DMS53 (cell line): ENCODE measurements around the gene KRTAP12-4.
"Not testable (repeated sequence)": the region's sequence is repeated elsewhere in the genome, so short reads cannot be mapped to it uniquely, and the experiment has no call there.

Source experiments
- DNase-seq: peaks from one replicate; lab custom pipeline; 2025; lab: John Stamatoyannopoulos, UW

Gene KRTAP12-4

DNA sequence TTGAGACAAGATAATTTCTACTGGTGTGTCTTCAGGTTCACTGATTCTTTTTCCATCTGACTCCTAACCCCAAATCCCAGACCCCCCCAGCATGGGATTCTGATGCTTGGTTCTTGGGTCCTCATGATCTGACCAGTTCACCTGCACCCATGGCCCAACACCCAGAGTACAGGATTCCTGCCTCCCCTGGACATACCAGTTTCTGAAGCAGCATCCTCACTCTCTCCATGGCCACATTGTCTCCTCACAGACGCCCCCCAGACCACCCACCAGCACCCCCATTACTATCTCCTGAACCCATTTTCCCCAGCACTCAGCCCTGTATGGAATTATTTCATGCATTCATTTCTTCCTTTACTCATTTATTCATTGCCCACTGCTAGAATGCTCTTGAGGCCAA lies 2.4 kb upstream of the KRTAP12-4 start:
- DNase-seq, result no peak

DNA sequence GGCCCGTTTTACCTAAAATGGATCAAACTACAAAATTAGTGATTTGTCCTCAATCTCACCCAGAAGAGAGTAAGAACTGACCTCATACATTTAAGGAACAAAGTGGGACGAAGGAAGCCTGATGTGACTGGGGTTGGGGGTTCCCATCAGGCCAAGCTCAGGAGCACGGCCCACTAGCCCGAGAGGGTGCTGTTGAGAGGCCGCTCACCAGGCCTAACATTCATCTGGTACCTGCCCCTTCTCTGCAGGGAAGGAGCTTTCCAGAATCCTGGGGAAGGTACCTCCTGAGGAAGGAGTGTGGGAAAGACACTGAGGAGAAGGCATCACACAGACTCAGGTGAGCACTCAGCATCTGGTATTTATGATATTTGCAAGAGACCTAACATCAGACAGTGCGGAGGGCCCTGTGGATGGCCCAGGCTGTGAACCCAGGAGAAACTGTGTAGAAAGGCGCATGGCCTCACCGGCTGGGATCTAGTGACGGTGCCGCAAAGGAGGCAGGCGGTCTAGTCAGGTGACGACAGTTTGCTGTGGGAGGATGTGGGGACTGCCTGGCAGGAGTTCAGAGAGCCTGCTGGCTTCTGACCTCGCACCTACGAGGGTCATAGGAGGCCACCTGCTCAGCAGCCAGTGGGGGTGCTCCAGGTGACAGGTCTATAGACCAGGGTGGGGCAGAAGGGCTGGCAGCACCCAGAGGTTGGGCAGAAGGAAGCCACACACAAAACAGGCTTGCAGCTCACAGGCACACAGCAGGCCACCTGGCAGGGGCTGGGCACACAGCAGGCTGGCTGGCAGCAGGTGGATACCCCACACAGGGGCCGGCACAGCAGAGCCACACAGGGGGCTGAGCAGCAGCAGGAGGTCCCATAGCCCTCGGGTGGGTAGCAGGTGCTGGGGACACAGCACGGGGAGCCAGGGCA lies 543 bp downstream of the KRTAP12-4 start:
- no peak for DNase-seq

DNA sequence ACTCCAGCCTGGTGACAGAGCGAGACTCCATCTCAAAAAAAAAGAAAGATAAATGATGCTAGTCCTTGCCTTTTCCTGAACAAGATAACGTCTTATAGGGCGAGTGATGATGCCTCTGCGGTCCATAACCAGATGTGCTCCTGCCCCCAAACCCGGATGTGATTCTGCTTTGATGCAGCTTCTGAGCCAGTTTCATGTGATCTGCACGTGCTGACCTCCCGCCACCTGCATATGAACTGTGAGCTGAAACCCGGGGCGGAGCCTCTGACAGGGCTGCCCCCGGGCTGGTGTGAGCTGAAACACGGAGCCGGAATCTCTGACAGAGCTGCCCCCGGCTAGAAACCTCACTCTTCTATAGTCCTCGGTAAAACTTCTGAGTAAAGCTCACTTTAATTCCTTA lies 1.3 kb downstream of the KRTAP12-4 start:
- no peak for DNase-seq

DNA sequence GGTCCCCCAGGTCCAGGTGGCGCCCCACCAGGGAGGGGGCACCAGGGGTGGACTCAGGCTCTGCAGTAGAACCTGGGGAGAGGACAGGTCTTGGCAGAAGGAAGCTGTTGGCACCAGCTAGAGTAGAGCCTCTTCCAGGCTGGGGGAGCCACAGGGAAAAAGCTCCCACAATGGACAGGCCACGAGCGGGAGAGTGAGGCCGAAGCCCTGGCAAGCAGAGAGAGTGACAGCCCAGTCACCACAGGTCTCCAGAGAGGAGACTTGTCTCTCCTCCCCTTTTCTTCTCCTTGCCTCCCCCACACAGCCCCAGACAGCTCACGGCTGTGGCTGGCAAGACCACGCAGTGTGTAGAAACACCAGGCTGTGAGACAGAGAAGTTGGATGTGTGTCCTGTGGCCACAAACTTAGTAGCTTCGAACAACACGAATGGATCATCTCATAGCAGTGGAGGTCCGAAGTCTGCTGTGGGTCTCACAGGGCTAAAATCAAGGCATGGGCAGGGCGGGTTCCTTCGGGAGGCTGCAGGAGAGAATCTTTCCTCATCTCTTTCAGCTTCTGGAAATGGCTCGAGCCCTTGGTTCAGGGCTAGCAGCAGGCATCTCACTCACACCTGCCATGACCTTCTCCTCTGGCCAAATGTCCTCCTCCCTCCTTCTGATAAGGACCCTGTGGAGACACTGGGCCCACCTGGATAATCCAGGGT lies 3.3 kb downstream of the KRTAP12-4 start:
- no peak for DNase-seq

DNA sequence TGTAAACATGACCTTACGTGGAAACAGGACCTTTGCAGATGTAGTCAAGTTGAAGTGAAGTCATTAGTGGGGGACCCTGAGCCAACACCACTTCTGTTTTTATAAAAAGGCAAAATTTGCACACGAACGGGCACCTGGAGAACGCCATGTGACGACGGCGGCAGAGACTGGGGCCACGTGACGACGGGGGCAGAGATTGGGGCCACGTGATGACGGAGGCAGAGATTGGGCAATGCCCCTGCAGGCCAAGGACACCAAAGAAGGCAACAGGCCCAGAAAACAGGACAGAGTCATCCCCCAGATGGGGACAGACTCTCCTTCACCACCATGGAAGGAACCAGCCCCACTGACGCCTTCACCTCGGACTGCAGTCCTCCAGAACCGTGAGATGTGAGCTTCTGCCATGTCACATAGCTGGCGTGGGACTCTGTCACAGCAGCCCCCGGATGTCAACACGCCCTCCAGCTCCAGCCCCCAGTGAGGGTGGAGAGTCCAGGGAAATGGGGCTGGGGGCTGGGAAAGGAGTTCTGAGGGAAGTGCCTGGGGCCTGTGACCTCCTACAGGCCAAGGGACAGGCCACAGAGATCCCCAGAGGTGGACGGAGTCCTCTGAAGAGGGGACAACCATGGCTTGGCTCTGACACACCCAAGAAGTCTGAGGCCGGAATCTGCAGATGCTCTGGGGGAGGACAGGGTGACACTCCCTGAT lies 4.0 kb downstream of the KRTAP12-4 start:
- no peak for DNase-seq

DNA sequence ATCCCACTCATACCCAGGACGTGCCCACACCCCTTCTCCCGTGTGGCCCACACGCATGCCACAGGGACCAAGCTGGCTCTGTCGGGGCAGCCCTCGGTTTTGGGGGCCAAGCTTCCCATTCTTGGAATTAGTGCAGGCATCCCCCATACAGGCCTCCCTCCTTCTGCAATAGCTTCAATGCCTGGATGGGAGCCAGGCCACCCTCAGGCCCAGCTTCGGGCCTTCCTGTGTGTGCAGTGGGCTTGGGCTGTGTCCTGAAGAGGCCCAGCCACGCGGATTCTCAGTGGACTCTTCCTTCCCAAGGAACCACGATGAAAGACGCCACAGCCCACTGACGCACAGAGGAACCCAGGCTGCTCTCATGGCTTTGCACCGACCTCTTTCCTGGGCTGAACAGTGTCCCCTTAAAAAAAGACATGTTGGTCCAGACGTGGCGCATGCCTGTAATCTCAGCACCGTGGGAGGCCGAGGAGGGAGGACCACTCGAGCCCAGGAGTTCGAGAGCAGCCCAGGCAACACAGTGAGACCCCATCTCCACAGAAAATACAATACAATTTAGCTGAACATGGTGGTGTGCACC lies 4.8 kb downstream of the KRTAP12-4 start:
- DNase-seq, result no peak

DNA sequence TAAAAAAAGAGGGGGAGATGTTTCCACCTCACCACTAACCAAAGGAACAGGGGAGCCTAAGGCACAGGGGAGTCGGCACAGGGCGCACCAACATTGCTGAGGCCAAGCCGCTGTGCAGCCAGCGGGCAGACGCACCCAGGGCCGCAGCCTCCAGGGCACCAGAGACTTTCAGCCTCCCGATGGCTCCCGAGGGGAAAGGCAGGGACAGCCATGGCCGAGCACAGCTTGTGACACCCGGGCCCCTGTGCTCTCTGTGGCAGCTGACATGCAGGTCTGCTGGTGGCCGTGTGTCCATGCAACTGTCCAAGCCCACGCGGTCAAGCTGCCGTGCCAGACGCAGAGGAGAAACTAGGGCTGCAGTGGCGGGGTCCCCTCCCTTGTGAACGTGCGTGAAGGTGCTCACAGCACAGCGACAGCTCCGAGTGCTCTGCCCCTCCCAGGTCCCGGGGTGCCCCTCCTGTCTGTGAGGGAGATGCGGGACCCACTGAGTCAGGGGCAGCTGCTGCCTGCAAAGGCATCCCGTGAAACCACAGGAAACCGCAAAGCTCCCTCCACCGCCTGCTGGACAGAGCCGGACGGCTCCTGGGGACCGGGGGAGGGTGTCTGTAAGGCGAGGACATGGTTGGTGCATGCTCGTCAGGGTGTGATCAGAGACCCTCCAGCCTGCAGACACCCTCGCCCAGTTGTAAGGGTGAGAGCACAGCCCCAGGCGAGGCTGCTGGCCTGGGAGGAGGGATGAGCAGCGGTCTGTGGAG lies 5.7 kb downstream of the KRTAP12-4 start:
- DNase-seq, result no peak

DNA sequence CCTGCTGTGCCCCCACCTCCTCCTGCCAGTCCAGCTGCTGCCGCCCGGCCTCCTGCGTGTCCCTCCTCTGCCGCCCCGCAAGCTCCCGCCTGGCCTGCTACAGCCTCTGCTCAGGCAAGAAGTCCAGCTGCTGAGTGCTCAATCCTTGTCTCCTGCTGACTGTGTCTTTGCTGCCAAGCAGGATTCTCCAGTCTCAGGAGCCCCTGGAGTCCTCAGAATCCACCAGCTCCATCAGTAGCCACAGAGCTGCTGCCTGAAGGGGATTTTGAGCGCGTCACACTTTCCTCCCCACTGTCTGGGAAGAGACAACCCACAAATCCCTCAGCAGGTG lies 7.3 kb downstream of the KRTAP12-4 start:
- no peak for DNase-seq

DNA sequence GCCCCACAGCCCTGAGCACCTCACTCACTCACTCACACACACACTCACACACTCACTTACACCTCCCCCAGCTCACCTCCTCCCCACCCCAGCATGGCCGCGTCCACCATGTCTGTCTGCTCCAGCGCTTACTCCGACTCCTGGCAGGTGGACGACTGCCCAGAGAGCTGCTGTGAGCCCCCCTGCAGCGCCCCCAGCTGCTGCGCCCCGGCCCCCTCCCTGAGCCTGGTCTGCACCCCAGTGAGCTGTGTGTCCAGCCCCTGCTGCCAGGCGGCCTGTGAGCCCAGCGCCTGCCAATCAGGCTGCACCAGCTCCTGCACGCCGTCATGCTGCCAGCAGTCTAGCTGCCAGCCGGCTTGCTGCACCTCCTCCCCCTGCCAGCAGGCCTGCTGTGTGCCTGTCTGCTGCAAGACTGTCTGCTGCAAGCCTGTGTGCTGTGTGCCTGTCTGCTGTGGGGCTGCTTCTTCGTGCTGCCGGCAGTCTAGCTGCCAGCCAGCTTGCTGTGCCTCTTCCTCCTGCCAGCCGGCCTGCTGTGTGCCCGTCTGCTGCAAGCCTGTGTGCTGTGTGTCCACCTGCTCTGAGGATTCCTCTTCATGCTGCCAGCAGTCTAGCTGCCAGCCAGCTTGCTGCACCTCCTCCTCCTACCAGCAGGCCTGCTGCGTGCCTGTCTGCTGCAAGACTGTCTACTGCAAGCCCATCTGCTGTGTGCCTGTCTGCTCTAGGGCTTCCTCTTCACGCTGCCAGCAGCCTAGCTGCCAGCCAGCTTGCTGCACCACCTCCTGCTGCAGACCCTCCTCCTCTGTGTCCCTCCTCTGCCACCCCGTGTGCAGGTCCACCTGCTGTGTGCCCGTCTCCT lies 7.9 kb downstream of the KRTAP12-4 start, which contains the start of gene KRTAP10-11:
Gene KRTAP10-11 (plus strand): TSS at position 49 of the 856 bp plus-strand sequence. CDS start 45 bp downstream, at position 94.
- DNase-seq, result not testable (repeated sequence)

DNA sequence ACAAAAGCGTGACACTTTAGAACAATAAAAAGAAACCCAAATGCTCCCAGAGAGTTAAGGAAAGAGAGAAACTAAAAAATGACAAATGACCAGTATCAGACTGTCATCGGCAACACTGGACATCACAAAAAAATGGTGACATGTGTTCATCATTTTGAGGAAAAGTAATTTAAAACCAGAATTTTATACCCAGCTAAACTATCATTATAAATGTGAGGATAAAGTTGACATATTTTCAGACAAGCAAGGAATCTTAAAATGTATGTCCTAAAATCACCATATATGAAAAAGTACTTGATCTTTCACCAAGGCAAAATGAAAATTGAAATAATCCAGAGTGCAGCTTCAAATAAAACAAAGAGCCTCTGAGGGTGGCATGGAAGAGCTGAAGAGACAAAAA lies 9.6 kb downstream of the KRTAP12-4 start:
- no peak for DNase-seq

DNA sequence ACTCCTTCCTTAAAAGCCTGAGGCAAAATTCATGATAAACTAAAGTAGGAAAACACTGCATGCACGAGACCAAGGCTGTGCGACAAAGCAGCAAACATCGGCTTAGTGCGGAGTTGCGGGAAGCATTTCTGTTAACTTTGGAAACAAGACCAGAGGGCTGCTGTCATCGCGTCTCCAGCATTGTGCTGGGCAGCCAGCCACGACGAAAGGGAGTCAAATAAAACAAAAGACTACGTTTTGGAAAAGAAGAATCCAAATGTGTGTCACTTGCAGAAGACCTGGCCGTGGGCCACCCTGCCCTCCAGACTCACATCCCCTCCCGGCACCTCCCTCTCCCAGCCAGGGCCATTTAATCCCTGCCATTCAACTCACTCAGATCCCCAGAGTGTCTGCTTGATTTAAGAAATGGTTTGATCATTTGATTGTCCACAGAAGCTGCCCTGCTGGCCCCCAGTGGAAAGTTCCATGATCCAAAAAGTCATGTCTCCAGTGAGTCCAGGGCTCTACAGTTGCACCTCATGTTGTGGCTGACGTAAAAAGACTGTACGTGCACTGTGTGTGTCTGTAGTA lies 10.6 kb downstream of the KRTAP12-4 start:
- no peak for DNase-seq

DNA sequence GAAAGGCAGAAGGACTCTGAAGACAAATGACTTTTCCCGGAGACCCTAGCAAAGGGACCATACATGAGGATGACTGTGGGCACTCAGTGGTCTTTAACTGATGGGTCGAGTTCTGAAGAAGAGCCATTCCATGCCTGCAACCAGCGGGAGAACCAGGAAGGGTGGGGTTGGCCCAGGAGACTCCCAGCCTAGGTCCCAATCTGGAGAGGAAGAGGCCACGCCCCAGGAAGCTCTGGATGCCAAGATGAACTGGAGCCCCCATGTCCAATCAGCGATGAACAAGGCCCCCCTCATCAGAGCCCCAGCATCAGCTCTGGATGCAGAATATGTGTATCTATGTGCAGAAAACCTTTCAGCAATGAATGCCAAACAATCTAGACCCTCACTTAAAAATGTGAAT lies 13.7 kb downstream of the KRTAP12-4 start:
- no peak for DNase-seq

DNA sequence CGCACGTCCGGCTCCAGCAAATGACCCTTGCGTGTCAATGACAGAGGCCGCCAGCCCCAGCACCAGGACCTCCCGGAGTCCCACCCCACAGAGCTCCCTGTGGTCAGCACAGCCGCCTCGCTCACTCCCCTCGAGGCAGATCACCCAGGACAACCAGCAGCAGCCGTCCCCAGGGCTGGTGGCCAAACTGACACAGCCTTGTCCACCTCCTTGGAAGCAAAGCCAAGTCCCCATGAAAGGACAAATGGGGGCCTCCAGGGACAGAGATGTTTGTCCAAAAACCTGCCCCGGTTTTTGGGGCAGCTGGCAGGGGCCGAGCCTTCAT lies 15.2 kb downstream of the KRTAP12-4 start:
- no peak for DNase-seq

DNA sequence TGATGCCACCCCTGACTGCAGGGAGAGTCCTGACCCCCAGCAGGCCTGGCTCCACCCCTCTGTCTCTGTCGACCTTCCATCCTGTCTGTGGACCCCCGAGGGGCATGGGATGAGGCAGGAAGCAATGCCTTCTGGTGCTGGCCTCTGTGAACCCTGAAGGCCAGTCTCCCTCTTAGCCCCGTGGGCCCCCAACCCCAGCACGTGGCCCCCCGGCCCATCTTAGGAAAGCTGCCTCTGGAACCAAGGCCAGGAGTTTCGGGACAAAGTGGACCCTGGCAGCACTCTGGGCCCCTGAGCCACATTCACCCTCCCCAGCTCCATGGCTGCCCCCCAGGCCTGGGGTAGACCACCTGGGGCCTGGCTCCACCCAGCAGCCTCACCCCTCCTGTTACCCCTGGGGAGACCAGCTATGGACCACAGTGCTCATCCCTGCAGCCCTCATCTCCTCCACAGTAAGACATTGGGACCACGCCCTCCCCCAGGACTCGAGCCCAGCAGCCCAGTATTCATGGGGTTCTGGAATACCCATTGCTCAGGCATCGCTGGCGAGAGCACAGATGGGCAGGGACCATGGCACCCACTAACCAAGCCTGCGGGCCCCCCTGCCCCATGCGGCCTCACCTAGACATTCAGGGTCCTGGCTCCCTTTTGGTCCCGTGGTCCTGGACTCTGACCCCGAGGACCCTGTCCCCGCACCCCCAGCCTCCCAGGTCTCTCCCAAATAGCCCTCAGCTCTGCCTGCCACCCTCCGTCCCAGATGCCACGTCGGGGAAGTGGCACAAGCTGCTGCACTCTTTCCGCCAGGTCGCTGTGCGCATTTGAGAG lies 15.7 kb downstream of the KRTAP12-4 start:
- DNase-seq, result not testable (repeated sequence)

DNA sequence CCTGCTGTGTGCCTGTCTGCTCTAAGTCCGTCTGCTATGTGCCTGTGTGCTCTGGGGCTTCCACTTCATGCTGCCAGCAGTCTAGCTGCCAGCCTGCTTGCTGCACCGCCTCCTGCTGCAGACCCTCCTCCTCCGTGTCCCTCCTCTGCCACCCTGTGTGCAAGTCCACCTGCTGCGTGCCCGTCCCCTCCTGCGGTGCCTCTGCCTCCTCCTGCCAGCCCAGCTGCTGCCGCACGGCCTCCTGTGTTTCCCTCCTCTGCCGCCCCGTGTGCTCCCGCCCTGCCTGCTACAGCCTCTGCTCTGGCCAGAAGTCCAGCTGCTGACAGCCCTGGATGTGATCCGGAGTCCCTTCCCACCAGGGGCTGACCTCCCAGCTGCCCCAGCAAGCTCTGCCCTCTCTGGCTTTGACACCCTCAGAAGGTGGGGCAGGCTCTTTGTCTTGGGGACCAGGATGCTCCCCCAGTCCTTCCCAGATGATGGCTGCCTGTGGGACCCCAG lies 16.6 kb downstream of the KRTAP12-4 start:
- DNase-seq, result not testable (repeated sequence)

DNA sequence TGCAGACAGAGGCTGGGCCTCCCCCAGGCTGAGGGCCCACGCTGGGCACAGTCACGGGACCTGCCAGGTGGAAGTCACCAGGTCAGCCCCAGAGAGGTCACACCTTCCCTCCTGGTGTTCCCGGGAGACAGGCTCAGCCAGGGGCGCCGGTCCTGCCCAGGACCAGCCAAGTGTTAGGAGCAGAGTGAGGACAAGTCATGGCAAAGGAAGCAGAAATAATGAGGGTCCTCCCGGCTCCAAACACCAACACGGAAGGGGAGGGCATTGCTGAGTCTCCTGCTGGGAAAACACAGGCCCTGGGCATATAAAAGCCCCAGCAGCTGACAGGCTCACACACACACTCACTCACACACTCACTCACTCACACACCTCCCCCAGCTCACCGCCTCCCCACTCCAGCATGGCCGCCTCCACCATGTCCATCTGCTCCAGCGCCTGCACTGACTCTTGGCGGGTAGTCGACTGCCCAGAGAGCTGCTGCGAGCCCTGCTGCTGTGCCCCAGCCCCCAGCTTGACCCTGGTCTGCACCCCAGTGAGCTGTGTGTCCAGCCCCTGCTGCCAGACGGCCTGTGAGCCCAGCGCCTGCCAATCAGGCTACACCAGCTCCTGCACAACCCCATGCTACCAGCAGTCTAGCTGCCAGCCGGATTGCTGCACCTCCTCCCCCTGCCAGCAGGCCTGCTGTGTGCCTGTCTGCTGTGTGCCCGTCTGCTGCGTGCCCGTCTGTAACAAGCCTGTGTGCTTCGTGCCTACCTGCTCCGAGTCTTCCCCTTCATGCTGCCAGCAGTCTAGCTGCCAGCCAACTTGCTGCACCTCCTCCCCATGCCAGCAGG lies 17.2 kb downstream of the KRTAP12-4 start, which contains the start of gene KRTAP10-10:
Gene KRTAP10-10 (plus strand): TSS at position 339 of the 833 bp plus-strand sequence. CDS start 62 bp downstream, at position 401.
- DNase-seq, result no peak

DNA sequence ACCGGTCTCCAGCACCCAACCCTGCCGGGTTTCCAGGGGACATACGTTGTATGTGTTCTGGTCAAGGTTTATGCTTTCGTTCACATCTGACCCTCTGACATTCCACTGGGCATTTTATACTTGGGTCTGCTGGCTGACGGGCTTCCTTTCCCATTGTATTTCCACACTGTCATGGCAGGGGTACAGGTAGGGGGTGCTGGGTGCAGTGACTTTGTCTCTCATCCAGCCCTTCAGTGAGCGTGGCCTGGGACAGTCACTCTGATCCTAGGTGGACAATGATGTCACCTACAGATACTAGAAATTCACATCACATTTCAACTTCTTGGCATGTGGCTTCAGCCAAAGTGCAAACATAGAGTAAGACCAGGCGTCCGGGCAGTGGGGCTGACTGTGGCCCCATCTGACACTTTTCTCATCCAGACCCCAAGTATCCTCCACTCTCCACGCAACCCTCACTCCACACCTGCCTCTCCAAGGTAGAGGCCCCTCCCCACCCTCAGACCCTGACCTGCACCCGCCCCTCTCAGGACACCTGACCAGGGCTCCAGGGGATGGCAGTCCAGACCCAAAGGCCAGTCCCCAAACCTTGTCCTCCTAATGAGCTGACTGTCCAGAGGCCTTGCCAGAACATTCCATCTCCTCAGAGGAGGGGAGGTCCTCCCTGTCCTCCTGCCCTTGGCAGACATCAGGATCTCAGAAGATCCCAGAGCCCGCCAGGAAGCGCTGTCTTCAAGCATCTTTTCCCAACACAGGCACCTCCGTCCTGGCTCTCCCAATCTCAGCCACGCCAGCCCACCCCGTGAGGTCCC lies 18.0 kb downstream of the KRTAP12-4 start:
- no peak for DNase-seq
